Neural progenitor cell (in vitro differentiated cells): ENCODE results near the gene GOLGA3. TPM values are rescaled to one million over a fixed set of nuclear protein-coding genes. Genes with fewer than 3 reads are reported as not detected.

Source experiments
- DNase-seq: peaks from one replicate; pipeline ENCODE4 v3.0.0-alpha.2; 2016; ENCODE audit warnings: low spot score
- H2AFZ ChIP-seq: fragments of 200-600 bp; sonication (generic); replicated peaks from 2 replicates; pipeline ENCODE4 v1.6.1; 2016; ENCODE audit warnings: antibody characterized with exemption
- H3F3A ChIP-seq: fragments of 200-600 bp; sonication (generic); 2 replicates; pipeline ENCODE4 v1.6.1; 2016; ENCODE audit warnings: antibody characterized with exemption, low read depth
- H3K27ac ChIP-seq: fragments of 200-600 bp; sonication (generic); 2 replicates; pipeline ENCODE4 v1.5.1; 2016; ENCODE audit warnings: mild to moderate bottlenecking
- H3K27me3 ChIP-seq: fragments of 200-600 bp; sonication (generic); 2 replicates; pipeline ENCODE4 v1.6.1; 2016; ENCODE audit warnings: mild to moderate bottlenecking, moderate library complexity
- H3K36me3 ChIP-seq: fragments of 200-600 bp; sonication (generic); 2 replicates; pipeline ENCODE4 v1.5.1; 2016
- H3K4me1 ChIP-seq: fragments of 200-600 bp; sonication (generic); 2 replicates; pipeline ENCODE4 v1.6.1; 2016; ENCODE audit warnings: mixed run types
- H3K4me2 ChIP-seq: fragments of 200-600 bp; sonication (generic); 2 replicates; pipeline ENCODE4 v1.6.1; 2016
- H3K4me3 ChIP-seq: fragments of 200-600 bp; sonication (generic); 2 replicates; pipeline ENCODE4 v1.5.1; 2016
- H3K79me2 ChIP-seq: fragments of 200-600 bp; sonication (generic); 2 replicates; pipeline ENCODE4 v1.6.1; 2016; ENCODE audit warnings: low read depth
- H3K9ac ChIP-seq: fragments of 200-600 bp; sonication (generic); 2 replicates; pipeline ENCODE4 v1.6.1; 2016
- H3K9me3 ChIP-seq: fragments of 200-600 bp; sonication (generic); 2 replicates; pipeline ENCODE4 v1.5.1; 2016; ENCODE audit warnings: low read depth
- H4K20me1 ChIP-seq: fragments of 200-600 bp; sonication (generic); 2 replicates; pipeline ENCODE4 v1.6.1; 2016; ENCODE audit warnings: low read depth
- H3K27ac Mint-ChIP-seq: 3 replicates; pipeline ENCODE4 v1.8.0; 2021; ENCODE audit warnings: mixed read lengths
- H3K27me3 Mint-ChIP-seq: 2 replicates; pipeline ENCODE4 v1.8.0; 2022; ENCODE audit warnings: low read depth, mild to moderate bottlenecking, inconsistent platforms, moderate library complexity, mixed read lengths; ENCODE audit not compliant: insufficient read depth
- H3K36me3 Mint-ChIP-seq: 3 replicates; pipeline ENCODE4 v1.8.0; 2021; ENCODE audit warnings: mixed read lengths
- H3K4me1 Mint-ChIP-seq: 3 replicates; pipeline ENCODE4 v1.8.0; 2021; ENCODE audit warnings: mixed read lengths
- H3K4me3 Mint-ChIP-seq: 3 replicates; pipeline ENCODE4 v1.8.0; 2021; ENCODE audit warnings: mild to moderate bottlenecking, moderate library complexity, mixed read lengths
- H3K9me3 Mint-ChIP-seq: 3 replicates; pipeline ENCODE4 v1.8.0; 2020; ENCODE audit warnings: mixed read lengths
- EZH2 ChIP-seq: fragments of 200-600 bp; sonication (generic); IDR thresholded peaks from 2 replicates; pipeline ENCODE4 v1.6.1; 2017; ENCODE audit warnings: antibody characterized with exemption, mild to moderate bottlenecking, moderate library complexity
- EZH2phosphoT487 ChIP-seq: fragments of 200-600 bp; sonication (generic); IDR thresholded peaks from 2 replicates; pipeline ENCODE4 v1.6.1; 2017; ENCODE audit warnings: antibody characterized with exemption
- total RNA-seq: library from RNA; depleted of rRNA; stranded (reverse); fragments of >200 nt; gene quantifications from 2 replicates; pipeline ENCODE4 v1.2.3, GENCODE V29; 2015; ENCODE audit warnings: low replicate concordance
- TF ChIP-seq, protein P1 (sequence below): fragments of 200-600 bp; sonication (generic); IDR thresholded peaks from 2 replicates; pipeline ENCODE4 v1.5.1; 2017; ENCODE audit warnings: antibody characterized with exemption, mild to moderate bottlenecking

Gene GOLGA3
- total RNA-seq, 1 donor from 2014 or later: 8.5 TPM

DNA sequence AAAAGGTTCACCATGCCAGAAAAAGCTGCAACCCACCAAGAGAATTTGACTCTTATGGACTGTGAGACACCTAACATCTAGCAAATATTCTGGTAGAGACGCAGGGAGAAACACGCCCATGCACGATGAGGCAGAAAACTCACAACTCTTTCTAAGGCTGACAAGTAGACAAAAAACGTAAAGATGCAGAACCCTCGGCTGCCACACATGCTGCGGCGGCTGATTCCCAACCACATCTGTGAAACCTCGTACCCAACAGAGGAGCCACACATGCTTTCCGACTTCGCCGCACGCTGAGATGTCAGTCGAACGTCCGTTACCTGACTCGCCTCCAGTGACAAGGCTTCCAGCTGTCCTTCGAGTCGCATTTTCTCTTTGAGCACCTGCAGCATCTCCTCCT is 21.8 kb downstream of the GOLGA3 start:
- Mint-ChIP-seq H3K27ac (no peak overlapping the region), H3K27me3 (peaks cover 4% of the 10 kb centered on the region), H3K4me3 (no peak overlapping the region), H3K9me3 (peaks cover 6% of the 10 kb centered on the region), H3K4me1 (no peaks in the 10 kb centered on the region), H3K36me3 (peaks cover 48% of the 10 kb centered on the region)
- DNase-seq: no peak
- Histone ChIP-seq H3K79me2 (no peaks in the 10 kb centered on the region), H3K4me3 (no peak overlapping the region), H4K20me1 (peaks cover 4% of the 10 kb centered on the region), H3F3A (no peaks in the 10 kb centered on the region), H3K9ac (no peak overlapping the region), H3K27ac (no peak overlapping the region), H2AFZ (no peak overlapping the region), H3K36me3 (no peaks in the 10 kb centered on the region), H3K4me1 (no peaks in the 10 kb centered on the region), H3K9me3 (no peaks in the 10 kb centered on the region), H3K27me3 (no peaks in the 10 kb centered on the region), H3K4me2 (no peak overlapping the region)
- TF ChIP-seq EZH2phosphoT487: no peak

DNA sequence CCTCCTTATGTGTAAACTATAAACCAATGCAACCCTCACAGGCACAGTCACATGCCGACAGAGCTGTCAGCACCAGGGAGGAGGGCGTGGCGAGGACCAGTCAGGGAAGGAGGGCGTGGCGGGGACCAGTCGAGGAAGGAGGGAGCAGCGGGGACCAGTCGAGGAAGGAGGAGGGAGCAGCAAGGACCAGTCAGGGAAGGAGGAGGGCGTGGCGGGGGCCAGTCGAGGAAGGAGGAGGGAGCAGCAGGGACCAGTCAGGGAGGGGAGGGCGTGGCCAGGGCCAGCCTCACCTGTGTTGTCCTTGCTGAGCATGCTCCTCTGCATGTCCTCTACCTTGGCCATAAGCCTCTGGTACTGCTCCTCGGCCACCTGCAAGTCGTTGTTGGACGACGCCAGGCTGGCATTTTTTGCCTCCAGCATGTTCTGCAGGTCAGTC is 24.2 kb downstream of the GOLGA3 start:
- Histone ChIP-seq H2AFZ (no peak overlapping the region), H3F3A (no peaks in the 10 kb centered on the region), H3K36me3 (no peaks in the 10 kb centered on the region), H3K27me3 (no peaks in the 10 kb centered on the region), H3K9me3 (no peaks in the 10 kb centered on the region), H3K27ac (no peak overlapping the region), H3K4me1 (no peaks in the 10 kb centered on the region), H3K4me2 (no peak overlapping the region), H3K9ac (no peak overlapping the region), H4K20me1 (peaks cover 4% of the 10 kb centered on the region), H3K79me2 (no peaks in the 10 kb centered on the region), H3K4me3 (no peak overlapping the region)
- TF ChIP-seq, protein P1, sequence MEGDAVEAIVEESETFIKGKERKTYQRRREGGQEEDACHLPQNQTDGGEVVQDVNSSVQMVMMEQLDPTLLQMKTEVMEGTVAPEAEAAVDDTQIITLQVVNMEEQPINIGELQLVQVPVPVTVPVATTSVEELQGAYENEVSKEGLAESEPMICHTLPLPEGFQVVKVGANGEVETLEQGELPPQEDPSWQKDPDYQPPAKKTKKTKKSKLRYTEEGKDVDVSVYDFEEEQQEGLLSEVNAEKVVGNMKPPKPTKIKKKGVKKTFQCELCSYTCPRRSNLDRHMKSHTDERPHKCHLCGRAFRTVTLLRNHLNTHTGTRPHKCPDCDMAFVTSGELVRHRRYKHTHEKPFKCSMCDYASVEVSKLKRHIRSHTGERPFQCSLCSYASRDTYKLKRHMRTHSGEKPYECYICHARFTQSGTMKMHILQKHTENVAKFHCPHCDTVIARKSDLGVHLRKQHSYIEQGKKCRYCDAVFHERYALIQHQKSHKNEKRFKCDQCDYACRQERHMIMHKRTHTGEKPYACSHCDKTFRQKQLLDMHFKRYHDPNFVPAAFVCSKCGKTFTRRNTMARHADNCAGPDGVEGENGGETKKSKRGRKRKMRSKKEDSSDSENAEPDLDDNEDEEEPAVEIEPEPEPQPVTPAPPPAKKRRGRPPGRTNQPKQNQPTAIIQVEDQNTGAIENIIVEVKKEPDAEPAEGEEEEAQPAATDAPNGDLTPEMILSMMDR: no peak
- TF ChIP-seq EZH2phosphoT487: no peak
- no peak for TF ChIP-seq EZH2
- Mint-ChIP-seq H3K27ac (no peak overlapping the region), H3K27me3 (peaks cover 8% of the 10 kb centered on the region), H3K4me3 (no peak overlapping the region), H3K9me3 (no peaks in the 10 kb centered on the region), H3K4me1 (no peaks in the 10 kb centered on the region), H3K36me3 (peaks cover 46% of the 10 kb centered on the region)
- DNase-seq: no peak

DNA sequence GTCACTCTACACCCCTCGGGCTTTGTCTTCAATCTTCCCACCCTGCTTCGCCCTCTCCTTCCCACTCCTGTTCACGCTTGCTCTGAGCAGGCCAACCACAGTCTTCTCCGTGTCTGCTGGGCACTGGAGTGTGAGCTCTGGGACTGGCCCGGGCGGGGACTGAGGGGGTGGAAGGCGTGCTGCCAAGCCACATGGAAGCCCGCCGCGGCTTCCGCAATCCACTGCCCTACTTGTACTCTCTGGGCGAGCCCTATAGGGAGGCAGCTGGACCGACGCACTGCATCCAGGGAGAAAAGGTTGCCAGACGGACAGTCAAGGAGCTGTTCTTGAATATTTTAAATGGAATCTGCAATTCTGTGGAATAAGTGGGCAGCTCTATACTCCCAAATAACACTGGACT is 24.8 kb downstream of the GOLGA3 start:
- peaks cover 8% of the 10 kb centered on the region for H3K27me3 Mint-ChIP-seq
- TF ChIP-seq, protein P1: no peak
- TF ChIP-seq EZH2 (no peak), EZH2phosphoT487 (no peak)
- no peaks in the 10 kb centered on the region for H3K27me3 ChIP-seq
- no peak overlapping the region for H3K4me2 ChIP-seq
- H3K36me3 Mint-ChIP-seq: peaks cover 43% of the 10 kb centered on the region
- no peaks in the 10 kb centered on the region for H3K79me2 ChIP-seq
- no peaks in the 10 kb centered on the region for H3F3A ChIP-seq
- peaks cover 4% of the 10 kb centered on the region for H4K20me1 ChIP-seq
- no peaks in the 10 kb centered on the region for H3K4me1 ChIP-seq
- H3K27ac ChIP-seq: no peak overlapping the region
- no peak overlapping the region for H2AFZ ChIP-seq
- H3K36me3 ChIP-seq: no peaks in the 10 kb centered on the region
- H3K4me3 ChIP-seq: no peak overlapping the region
- H3K27ac Mint-ChIP-seq: no peak overlapping the region
- no peaks in the 10 kb centered on the region for H3K9me3 ChIP-seq
- DNase-seq: no peak
- no peaks in the 10 kb centered on the region for H3K9me3 Mint-ChIP-seq
- H3K4me3 Mint-ChIP-seq: no peak overlapping the region
- H3K4me1 Mint-ChIP-seq: no peaks in the 10 kb centered on the region
- H3K9ac ChIP-seq: no peak overlapping the region

DNA sequence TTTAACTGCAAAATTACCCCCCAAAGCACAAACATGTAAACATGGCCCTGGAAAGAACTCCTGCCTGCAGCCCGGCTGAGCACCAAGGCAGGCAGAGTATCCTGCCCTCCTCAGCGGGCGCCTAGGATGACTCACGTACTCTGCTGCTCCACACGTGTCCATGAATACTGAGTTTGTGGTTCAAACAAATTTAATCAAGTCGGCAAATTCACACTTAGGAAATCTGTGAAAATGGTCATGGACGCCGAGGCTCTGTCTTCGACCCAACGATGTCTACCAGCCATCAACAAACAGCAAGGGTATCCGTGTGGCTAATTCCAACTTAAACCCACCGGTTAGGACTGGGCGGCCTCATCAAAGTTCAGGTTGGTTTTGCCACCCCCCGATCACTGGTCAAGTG is 25.5 kb downstream of the GOLGA3 start:
- Histone ChIP-seq H3K9me3 (no peaks in the 10 kb centered on the region), H3K4me1 (no peaks in the 10 kb centered on the region), H3K4me3 (no peak overlapping the region), H3F3A (no peaks in the 10 kb centered on the region), H3K79me2 (no peaks in the 10 kb centered on the region), H2AFZ (no peak overlapping the region), H3K9ac (no peak overlapping the region), H3K4me2 (no peak overlapping the region), H3K27ac (no peak overlapping the region), H4K20me1 (peaks cover 4% of the 10 kb centered on the region), H3K27me3 (no peaks in the 10 kb centered on the region), H3K36me3 (no peaks in the 10 kb centered on the region)
- Mint-ChIP-seq H3K4me1 (no peaks in the 10 kb centered on the region), H3K36me3 (peaks cover 39% of the 10 kb centered on the region), H3K9me3 (no peaks in the 10 kb centered on the region), H3K27me3 (peaks cover 5% of the 10 kb centered on the region), H3K4me3 (no peak overlapping the region), H3K27ac (no peak overlapping the region)
- TF ChIP-seq, protein P1: no peak
- TF ChIP-seq EZH2phosphoT487 (no peak), EZH2 (no peak)
- no peak for DNase-seq
